Heart left ventricle (tissue), 13 donors: ENCODE results near the gene KANSL2.

Experiments
- CTCF ChIP-seq, 12 donors: fragments of 200-600 bp; sonication (generic) in 4 of 12; IDR thresholded peaks; one replicate each; pipeline versions ENCODE4 v1.5.0 to v1.8.0; 2018 to 2022; ENCODE audit warnings: antibody characterized with exemption in 12 of 12, mild to moderate bottlenecking in 5 of 12
- POLR2A ChIP-seq, 2 donors: fragments of 450-650 bp; IDR thresholded peaks; one replicate each; pipeline ENCODE4 v1.6.1; 2017; ENCODE audit warnings: antibody characterized with exemption in 2 of 2, mild to moderate bottlenecking in 2 of 2, moderate library complexity in 2 of 2
- donor health status: ischemic (EF 13 %, LVEDD 7.1; RV severe dilation, severe dysfunction).
- donor health status: DM: no; HTN: yes; CAD: no.
- donor health status: DM: no; HTN: no; CAD: no.
- donor health status: ischemic (EF 25% LVEDD 6.9; RV normal size, moderate dysfunction).
- donor health status: ischemic (EF 25% LVEDD 5.7; RV mildly dilated, moderate dysfunction).
- donor health status: ischemic (EF 35%, LVEDD 5.7; RV mildly dilated, moderate dysfunction).
- donor health status: nonischemic (EF 11% LVEDD 7.7; RV severe dilation, severe dysfunction).
- donor health status: DM: yes; HTN: yes; CAD: no.
- donor health status: PGD.
- donor health status: ischemic (EF 29% LVEDD 5.4; RV normal size, mild dysfunction).
- donor health status: nonischemic (EF 23%, LVEDD 6.1; RV moderate dilation, normal function).

GRCh38 chr12:48651681-48652080 lies 30.4 kb downstream of the KANSL2 start:
- TF ChIP-seq POLR2A (IDR thresholded peaks at IDR 0.05) (no peak), CTCF (IDR thresholded peaks at IDR 0.05) (no peak)
